Esophagus squamous epithelium (tissue), 5 donors: ENCODE measurements around the gene PCDH9. TPM values are rescaled to one million over a fixed set of nuclear protein-coding genes. Genes with fewer than 3 reads are reported as not detected.

Source experiments
- DNase-seq: peaks from one replicate; lab custom pipeline; 2025; lab: John Stamatoyannopoulos, UW
- H3K27ac ChIP-seq, 4 donors: fragments of 200-600 bp; sonication (generic); one replicate each; pipeline ENCODE4 v1.5.1; 2016 to 2019; ENCODE audit warnings: mild to moderate bottlenecking in 1 of 4
- H3K27me3 ChIP-seq, 4 donors: fragments of 200-600 bp; sonication (generic); 1 replicate in 3 of 4; 2 replicates in 1 of 4; pipeline versions ENCODE4 v1.5.1 to v1.6.0; 2017 to 2021; ENCODE audit warnings: antibody characterized with exemption in 1 of 4
- H3K36me3 ChIP-seq, 3 donors: fragments of 200-600 bp; sonication (generic); one replicate each; pipeline ENCODE4 v1.5.1; 2016 to 2019
- H3K4me1 ChIP-seq, 3 donors: fragments of 200-600 bp; sonication (generic); one replicate each; pipeline ENCODE4 v1.5.1; 2017 to 2019
- H3K4me3 ChIP-seq, 4 donors: fragments of 200-600 bp; sonication (generic); 1 replicate in 3 of 4; 2 replicates in 1 of 4; pipeline ENCODE4 v1.5.1; 2016 to 2019; ENCODE audit warnings: mild to moderate bottlenecking in 2 of 4, moderate library complexity in 1 of 4
- H3K9me3 ChIP-seq, 3 donors: fragments of 200-600 bp; sonication (generic); one replicate each; pipeline ENCODE4 v1.5.1; 2016 to 2019
- CTCF ChIP-seq, 6 experiments: fragments of 450-650 bp in 4 of 6; fragments of 200-600 bp in 2 of 6; sonication (generic) in 2 of 6; IDR thresholded peaks; one replicate each; pipeline ENCODE4 v1.5.1; 2016 to 2019; ENCODE audit warnings: antibody characterized with exemption in 6 of 6, mild to moderate bottlenecking in 4 of 6, moderate library complexity in 4 of 6
- POLR2A ChIP-seq, 4 donors: fragments of 450-650 bp; IDR thresholded peaks; one replicate each; pipeline ENCODE4 v1.6.1; 2017; ENCODE audit warnings: antibody characterized with exemption in 4 of 4, mild to moderate bottlenecking in 4 of 4, moderate library complexity in 3 of 4
- WGBS, 2 donors: methylation state at CpG; one replicate each; pipeline ENCODE4 v1.1.5; 2018; 5-methylcytosine and 5-hydroxymethylcytosine counted together
- intact Hi-C: fragments of 100-400 bp; cut with DNase I; formaldehyde crosslinking; loops from one replicate; pipeline ENCODE4 v1.15.0; 2022
- total RNA-seq, 4 donors: library from RNA; depleted of rRNA; stranded (reverse); fragments of >200 nt; gene quantifications; one replicate each; pipeline ENCODE4 v1.1.0, GENCODE V29; 2016
- donor health status: DM: yes; HTN: yes; CAD: no.

The PCDH9 gene
- total RNA-seq, 4 donors from 2014 or later, result 0.04 to 1.9 (median 0.45) TPM

- intact Hi-C loops, result no loop called here
- Histone ChIP-seq H3K9me3 (no peaks in the 10 kb centered on the region), H3K27ac (no peak overlapping the region), H3K4me1 (peaks cover 0 to 3% (median 0%) of the 10 kb centered on the region in 3 donors), H3K27me3 (no peaks in the 10 kb centered on the region), H3K36me3 (no peaks in the 10 kb centered on the region), H3K4me3 (no peak overlapping the region)
- no peak for DNase-seq
- no peak for TF ChIP-seq POLR2A (IDR thresholded peaks at IDR 0.05)
- TF ChIP-seq CTCF (IDR thresholded peaks at IDR 0.05), result no peak
- 58 to 89% methylated on average over 2 of the region's 2 CpGs for WGBS, 2 donors
Observed at GRCh38 chr13:66659286-66659685, 570.9 kb downstream of the PCDH9 start.

- Histone ChIP-seq H3K4me1 (peaks cover 0 to 3% (median 0%) of the 10 kb centered on the region in 3 donors), H3K9me3 (no peaks in the 10 kb centered on the region), H3K27ac (no peak overlapping the region), H3K36me3 (no peaks in the 10 kb centered on the region), H3K4me3 (no peak overlapping the region), H3K27me3 (no peaks in the 10 kb centered on the region)
- WGBS, 2 donors, result 21 to 27% methylated on average over 6 of the region's 6 CpGs
- TF ChIP-seq CTCF (IDR thresholded peaks at IDR 0.05), result no peak
- no peak for TF ChIP-seq POLR2A (IDR thresholded peaks at IDR 0.05)
- intact Hi-C loops, result no loop called here
- no peak for DNase-seq
Observed at GRCh38 chr13:66657165-66657881, 572.8 kb downstream of the PCDH9 start.

- 72 to 76% methylated on average over 2 of the region's 2 CpGs for WGBS, 2 donors
- intact Hi-C loops, result no loop called here
- TF ChIP-seq CTCF (IDR thresholded peaks at IDR 0.05), result no peak
- no peak for TF ChIP-seq POLR2A (IDR thresholded peaks at IDR 0.05)
- Histone ChIP-seq H3K27me3 (no peaks in the 10 kb centered on the region), H3K36me3 (no peaks in the 10 kb centered on the region), H3K9me3 (no peaks in the 10 kb centered on the region), H3K4me1 (peaks cover 0 to 3% (median 0%) of the 10 kb centered on the region in 3 donors), H3K27ac (no peak overlapping the region), H3K4me3 (no peak overlapping the region)
- DNase-seq, result no peak
Observed at GRCh38 chr13:66655847-66656454, 574.2 kb downstream of the PCDH9 start.

- 81 to 84% methylated on average over 3 of the region's 3 CpGs for WGBS, 2 donors
- Histone ChIP-seq H3K9me3 (no peaks in the 10 kb centered on the region), H3K27ac (no peak overlapping the region), H3K36me3 (no peaks in the 10 kb centered on the region), H3K4me3 (no peak overlapping the region), H3K27me3 (no peaks in the 10 kb centered on the region), H3K4me1 (no peaks in the 10 kb centered on the region)
- intact Hi-C loops, result no loop called here
- no peak for TF ChIP-seq CTCF (IDR thresholded peaks at IDR 0.05)
- no peak for TF ChIP-seq POLR2A (IDR thresholded peaks at IDR 0.05)
- no peak for DNase-seq
Observed at GRCh38 chr13:66644855-66645460, 585.2 kb downstream of the PCDH9 start.

GRCh38 chr13:66640231-66640630, 589.9 kb downstream of the PCDH9 start:
- Histone ChIP-seq H3K36me3 (no peaks in the 10 kb centered on the region), H3K27me3 (no peaks in the 10 kb centered on the region), H3K9me3 (no peaks in the 10 kb centered on the region), H3K4me3 (no peak overlapping the region), H3K27ac (no peak overlapping the region), H3K4me1 (no peaks in the 10 kb centered on the region)
- intact Hi-C loops, result no loop called here
- no peak for DNase-seq
- no peak for TF ChIP-seq POLR2A (IDR thresholded peaks at IDR 0.05)
- no peak for TF ChIP-seq CTCF (IDR thresholded peaks at IDR 0.05)
- WGBS, 2 donors, result 79 to 92% methylated on average over 2 of the region's 2 CpGs
